Stimulated activated naive CD4-positive, alpha-beta T cell (primary cell): ENCODE measurements around the gene NDUFB8.
A peak's percentile ranks its signal among the peaks of the same experiment; 100 is the strongest.
"Not testable (repeated sequence)": the region's sequence is repeated elsewhere in the genome, so short reads cannot be mapped to it uniquely, and the experiment has no call there.

Experiments used
- DNase-seq, 6 experiments: peaks; one replicate each; lab custom pipeline; 2025; lab: John Stamatoyannopoulos, UW

Gene NDUFB8

DNA sequence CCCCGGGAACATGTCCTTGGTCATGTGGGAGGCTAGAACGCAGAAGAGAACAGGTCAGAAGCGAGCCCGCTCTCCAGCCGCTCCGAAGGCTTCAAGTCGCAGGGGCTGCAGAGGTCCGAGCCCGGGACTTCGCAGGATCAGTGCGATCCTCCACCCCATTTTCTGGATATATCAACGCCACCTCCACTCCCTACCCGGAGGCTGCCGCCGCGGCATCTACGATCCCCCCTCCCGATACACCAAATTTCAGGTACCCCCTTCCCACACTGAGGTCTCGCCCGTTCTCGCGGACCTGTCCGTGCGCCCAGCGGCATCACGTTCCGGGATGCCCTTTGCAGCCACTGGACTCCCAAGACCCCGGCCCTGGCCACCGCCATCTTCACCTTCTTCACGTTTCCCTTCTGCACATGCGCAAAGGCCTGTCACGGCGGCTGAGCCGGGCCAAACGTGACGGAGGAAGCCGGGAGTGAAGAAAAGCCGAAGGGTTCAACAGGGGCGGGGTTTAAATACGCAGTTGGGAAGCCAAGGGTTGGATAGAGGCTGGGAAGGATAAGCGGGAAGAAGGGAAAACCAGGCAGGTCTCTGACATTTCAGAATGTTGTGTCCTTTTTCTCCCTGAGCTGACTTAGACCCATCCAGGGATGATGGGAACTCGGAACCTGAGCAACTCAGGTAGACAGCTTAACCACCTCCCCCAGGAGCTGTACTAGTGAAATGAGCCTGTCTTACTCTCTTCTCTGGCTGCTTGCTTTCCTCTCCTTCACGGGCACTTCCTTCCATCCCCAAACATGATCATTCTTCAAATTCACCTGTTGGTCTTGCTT is at the start of gene NDUFB8:
Gene NDUFB8 (minus strand): TSS at position 397 of the 824 bp plus-strand sequence. CDS start 20 bp downstream, at position 377.
- peak; percentile 73 to 90 (median 80) for DNase-seq

DNA sequence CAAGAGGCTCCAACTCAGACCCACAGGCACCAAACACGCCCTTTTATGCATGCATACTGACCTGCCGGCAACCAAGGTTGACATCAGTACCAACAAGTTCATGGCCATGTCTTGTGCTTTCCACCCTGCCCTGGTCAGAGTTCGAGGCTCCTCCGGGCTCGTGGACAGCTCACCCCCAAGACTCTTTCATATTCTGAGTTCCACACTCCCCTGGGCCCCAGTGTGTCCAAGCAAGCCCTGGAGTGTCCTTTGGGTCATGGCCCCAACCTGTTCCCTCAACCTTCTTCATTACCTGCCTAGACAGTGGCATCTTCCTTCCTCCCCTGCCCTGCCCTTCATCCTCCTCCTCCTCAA is 46.6 kb upstream of the NDUFB8 start:
- no peak for DNase-seq

DNA sequence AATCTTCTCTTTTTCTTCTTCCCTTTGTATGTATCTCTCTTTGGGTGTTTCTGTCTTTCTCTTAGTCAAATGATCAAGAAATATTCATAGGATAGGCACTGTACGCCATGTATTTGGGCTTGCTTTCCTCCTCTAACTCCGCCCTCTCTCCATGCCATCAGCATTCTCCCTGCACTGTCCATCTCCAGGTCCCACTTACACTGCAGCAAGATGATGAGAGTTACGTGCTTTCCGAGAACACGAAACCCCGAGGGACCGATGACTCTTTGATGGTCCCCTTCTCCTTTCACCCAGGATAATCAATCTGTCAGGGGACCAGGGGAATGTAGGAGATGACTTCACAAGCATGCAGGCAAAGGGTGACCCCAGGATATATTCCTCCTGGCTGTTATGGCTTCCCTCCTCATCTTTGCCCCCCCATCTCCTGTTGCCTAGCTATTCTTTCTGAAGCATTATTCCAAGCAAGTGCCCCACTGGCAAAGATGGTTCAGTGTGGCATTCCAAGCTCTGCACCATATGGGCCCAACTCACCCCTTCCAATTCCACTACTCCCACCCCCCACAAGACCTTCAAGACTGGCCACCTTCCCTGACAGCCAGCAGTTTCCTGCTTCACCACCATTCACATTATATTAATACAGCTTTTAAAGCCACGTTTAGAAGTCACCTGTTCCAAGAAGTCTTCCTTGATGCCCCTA is 46.1 kb upstream of the NDUFB8 start:
- DNase-seq, result no peak

DNA sequence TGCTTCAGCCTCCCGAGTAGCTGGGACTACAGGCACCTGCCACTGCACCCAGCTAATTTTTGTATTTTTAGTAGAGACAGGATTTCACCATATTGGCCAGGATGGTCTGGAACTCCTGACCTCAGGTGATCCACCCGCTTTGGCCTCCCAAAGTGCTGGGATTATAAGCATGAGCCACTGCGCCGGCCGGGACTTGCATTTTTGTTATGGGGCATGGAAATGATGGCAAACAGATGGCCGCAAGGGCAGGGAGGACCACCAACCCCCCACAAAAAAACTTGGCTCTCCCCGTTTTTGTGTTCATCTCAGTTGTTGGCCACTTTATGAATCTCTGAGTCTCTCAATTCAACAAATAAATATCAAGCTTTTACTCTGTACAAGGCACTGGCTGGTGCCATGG is 45.5 kb upstream of the NDUFB8 start:
- DNase-seq, result not testable (repeated sequence)

DNA sequence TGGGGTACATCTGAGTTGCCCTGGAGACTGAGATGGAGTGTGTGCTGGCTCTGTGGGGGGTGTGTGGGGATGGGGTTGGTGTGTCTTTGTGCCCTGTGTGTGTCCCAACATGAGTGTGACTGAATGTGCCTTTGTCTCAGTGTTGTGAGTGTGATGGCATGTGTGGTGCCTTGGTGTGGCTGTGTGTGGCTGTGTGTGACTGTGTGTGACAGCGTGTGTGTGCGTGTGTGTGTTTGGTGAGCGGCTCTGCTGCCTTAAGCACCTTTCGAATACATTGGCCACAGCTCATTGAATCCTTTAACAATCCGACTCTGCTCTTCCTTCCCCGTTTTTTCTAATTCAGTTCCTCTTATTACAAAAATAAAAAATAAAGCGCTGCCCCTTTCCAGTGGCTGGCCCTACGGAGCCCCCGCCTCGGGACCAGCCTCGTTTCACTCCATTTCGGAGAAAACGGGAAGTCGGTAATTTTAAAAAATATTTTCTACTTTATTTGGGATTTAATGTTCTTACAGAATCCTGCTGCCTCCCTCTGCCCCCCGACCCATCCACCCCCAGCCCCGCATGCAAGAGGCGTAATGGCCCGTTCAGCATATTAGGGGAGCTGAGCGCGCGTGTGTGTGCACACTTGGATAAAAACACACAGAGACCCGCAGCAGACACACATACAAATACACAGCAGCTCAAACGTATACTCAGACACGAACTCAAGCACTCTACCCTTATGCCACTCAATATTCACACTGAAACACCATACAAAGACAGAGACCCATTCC is 41.6 kb upstream of the NDUFB8 start:
- DNase-seq, result no peak

DNA sequence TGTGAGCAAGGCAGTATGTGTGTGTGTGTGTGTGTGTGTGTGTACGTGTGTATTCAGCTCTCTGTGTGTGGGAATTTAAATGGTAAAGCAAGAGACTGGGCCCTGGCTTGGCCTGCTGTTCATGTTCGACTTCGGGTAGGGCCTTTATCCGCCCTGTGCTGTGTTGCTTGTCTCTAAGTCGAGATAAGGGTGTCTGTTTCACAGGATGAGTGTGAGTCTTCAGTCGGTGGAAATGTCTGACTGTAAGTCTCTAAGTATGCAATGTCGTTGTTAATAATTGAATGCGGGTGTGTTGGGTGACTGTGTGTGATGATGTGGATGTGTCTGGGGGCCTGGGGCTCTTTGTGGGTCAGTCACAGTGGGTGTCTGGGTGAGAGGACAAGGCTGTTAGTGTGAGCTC is 40.8 kb upstream of the NDUFB8 start:
- no peak for DNase-seq

DNA sequence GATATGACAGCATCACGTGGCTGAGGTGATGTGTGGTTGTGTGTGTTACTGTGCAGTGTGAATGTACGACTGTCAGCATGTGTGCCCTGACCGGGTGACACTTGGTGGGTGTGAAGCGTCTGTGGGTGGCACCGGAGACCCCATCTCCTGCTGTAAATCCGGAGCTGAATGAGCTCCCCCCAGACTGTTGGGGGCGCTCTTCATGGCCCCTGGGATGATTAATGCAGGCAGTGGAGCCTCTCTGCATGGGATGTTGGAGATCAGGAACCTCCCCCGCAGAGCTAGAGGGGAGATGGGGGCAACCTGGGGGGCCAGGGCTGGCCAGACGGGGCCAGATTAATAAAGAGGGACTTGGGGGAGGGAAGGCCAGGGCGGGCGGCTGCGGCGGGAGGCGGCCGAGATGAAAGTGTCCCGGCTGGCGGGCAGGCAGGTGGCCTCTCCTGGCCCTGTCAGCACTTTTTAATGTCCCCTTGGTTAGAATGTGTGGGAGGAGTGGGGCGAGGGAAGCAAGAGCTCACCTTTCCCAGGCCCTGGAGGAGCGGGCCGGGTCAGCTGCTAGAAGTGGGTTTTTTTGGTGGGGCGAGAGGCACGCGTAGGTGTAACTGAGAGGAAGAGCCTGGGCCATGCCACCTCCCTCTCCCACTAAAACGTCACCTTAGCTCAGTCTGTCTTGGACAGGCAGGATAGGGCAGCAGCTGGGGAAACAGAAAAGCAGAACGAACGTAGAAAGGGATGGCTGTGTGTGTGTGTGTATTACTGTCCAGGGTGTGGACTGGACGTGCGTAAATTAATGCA is 40.2 kb upstream of the NDUFB8 start:
- no peak for DNase-seq

DNA sequence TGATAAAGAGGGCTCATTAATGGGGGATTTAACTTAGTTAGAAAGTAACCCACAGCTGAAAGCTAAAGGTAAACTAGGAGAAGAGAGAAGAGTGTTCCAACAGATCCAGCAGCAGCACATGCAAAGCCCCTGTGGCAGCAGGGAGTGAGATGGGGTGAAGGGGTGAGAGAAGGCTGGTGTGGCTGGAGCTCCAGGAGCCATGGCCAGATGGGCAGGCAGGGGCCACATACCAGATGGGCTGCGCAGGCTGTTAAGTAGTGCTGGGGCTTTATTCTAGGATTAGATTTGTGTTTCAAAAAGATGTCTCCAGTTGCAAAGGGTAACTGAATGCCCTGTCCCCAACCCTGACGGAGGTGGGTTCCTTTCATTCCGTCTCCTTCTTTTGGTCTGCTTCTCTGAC is 39.2 kb upstream of the NDUFB8 start:
- no peak for DNase-seq

DNA sequence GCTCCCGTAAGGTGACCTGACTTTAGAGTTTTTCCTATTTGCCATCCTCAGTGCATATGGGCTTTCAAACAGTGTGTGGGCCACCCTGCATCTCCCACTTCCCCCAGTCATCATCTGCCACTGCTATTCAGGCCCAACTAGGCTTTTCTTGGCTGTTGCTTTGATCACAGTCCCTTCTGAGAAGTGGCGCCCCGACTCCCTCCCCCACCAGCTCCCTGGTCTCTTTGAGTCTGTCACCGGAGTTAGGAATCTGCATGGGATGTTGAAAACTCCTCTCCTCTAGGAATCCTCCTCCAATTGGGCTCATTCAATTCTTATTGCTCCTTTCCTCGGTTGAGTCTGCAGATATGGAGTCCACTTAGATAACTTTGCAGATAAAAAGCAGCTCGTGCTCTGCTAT is 38.2 kb upstream of the NDUFB8 start:
- no peak for DNase-seq

DNA sequence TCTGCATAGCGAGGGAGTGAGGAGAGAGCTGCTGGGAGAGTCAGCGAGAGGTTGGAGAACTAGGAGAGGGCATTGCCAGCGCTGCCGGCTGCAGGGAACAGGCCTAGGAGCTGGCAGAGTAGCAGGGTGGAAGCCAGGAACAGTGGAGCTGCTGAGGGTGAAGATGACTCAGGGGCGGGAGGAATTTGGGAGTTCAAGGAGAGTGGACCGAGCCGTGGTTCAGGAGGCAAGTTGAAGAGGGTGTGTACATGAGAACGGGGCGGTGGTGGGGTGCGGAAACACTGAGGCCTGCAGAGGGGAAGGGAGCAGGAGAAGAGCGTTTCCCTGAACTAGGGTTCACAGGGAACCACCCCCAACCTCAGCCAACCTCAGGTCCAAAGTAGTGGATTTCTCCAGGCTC is 37.6 kb upstream of the NDUFB8 start:
- DNase-seq, result no peak

DNA sequence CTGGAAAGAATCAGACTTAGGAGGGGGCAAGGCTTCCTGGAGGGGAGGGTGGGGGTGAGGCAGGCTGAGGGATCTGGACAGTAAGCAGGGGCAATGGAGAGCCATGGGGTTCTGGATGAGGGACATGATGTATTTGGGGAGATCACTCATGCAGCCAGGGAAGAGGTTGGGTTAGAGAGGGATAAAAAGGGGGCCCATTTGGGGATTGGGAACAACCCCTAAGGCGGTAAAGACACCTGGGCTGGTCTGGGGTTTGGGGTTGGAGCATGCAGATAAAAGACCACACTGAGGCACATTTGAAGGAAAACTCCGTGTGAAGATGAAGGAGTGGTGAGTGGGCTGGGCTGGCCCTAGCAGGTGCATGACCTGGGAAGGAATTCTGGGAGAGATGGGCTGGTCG is 36.9 kb upstream of the NDUFB8 start:
- no peak for DNase-seq

DNA sequence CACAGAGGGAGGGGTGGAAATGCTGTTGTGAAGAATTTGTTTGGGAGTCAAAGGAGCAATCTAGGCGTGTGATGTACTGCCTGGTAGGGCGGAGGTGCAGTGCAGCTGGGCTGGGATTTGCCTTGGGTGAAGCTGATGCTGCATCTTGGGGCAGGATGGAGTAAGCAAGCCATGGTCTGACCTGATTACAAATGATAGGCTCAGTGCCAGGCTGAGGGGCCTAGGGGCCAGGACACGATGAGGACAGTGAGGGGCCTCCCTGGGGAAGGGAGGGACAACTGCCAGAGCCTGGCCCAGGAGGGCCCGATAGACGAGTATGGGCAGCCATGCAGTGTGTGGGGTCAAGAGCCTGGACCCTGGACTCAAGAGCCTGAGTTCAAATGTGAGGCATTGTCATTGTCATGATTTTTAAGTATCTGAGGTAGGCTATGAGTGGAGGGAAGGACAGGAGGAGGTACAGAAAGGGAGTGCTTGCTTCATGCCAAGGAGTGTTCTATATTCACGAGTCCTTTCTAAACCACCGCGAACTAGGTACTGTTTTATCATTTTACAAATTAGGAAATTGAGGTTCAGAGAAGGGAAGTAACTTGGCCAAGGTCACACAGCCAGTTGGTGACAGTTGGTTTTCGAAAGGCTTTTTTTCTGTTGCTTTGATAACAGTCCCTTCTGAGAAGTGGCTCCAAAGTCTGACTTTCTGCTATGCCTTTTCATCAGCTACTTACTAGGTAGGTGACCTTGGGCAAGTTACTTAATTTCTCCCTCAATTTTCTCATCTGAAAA is 35.7 kb upstream of the NDUFB8 start:
- DNase-seq, result no peak

DNA sequence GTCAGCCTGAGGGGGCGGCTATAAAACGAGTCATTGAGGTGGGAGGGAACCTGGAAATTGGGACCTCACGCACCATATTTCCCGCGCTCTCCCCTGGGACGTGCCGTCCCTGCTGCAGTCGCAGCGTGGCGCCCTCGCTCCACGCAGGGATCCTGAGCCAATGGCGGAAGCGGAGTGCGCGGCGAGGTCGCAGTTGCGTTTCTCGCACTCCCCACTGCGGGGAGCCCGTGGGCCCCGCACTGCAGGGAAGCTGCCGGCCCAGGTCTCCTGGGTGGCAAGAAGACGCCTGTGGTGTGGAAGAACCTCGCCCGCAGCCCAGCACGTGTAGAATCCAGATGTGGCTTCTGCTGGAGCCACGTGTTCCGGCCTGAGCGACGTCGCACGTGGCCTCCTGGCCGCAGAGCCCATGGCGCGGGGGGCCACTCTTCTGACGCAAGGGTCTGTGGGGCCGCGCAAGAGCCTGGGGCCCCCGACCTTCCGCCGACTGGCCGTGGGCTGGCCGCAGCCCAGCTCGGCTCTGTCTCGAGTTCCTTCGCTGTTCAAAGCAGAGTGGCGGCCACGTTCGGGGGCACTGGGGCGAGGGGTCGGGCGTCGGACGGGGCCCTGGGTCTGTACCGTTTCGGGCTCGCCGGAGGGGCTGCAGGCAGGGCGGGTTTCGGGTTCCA is 32.5 kb upstream of the NDUFB8 start:
- DNase-seq, result peak; percentile 67 to 79 (median 72)

DNA sequence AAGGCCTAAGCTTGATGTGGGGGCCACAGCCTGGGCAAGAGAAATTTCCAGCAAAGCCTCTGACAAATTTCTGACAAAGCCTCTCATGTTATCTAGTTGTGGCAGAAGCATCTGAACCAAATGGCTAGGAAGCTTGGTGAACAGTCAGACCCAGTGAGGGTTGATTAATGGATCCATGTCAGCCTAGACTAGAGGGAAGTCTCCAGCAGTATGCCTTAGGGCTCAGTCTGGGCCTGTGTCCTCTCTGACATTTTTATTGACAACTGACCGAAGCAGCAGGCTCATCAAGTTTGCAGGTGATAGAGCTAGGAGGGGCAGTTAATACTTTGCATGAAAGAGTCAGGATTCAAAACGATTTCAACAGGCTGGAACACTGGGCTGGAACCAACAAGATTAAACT is 31.3 kb upstream of the NDUFB8 start:
- no peak for DNase-seq

DNA sequence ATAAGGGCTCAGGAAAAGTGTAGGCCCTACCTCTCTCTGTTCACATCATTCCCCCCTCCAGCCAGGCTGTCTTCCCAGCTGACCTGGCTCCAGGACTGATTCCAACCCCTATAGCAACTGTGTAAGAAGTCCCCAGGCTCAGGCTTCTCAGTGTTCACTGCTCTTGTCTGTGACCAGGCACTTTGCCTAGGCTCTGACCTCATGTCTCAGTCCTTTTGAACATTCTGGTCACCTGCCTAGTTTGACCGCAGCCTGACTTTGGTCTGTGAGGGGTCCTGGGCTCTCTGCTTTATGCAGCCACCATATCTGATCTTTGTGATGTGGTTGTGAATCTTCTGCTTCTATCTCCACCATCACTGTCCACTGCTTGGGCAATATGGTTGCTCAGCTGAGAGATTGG is 30.6 kb upstream of the NDUFB8 start:
- DNase-seq, result no peak

DNA sequence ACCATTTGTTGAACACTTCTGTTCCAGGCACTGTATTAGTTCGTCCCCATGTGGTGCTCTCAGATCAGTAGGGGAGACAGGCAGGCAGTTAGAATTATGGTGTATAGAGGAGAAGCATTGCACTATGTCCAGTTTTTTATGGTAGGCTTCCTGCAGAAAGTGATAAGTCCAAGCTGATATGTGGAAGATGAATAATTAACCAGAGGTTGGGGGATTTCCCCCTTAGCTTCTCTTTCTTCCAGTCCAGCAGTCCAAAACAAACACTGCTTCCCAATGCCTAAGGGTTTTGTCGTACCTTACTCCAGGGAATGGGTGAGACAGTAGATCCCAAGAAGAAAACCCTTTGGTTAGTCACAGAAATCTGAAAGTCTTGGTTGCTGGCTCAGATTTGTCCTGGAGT is 25.2 kb upstream of the NDUFB8 start:
- no peak for DNase-seq

DNA sequence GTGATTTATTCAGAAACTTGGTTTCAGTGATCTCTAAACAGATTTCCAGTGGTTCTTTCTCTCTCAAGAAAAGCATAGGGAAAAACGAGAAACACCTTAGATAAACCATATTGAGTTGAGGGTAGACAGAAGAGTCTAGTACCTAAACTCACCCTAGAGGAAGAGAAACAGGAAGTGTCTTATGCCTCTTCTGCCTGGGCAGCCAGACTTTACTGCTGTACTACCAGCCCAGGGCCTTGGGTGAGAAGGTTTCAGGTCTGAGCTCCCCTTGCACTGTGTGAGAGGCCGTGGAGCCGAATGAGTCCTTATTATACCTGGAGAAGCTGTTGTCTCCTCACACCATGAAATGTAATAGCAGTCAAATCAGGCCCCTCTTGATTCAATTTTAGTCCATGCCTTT is 24.3 kb upstream of the NDUFB8 start:
- no peak for DNase-seq

DNA sequence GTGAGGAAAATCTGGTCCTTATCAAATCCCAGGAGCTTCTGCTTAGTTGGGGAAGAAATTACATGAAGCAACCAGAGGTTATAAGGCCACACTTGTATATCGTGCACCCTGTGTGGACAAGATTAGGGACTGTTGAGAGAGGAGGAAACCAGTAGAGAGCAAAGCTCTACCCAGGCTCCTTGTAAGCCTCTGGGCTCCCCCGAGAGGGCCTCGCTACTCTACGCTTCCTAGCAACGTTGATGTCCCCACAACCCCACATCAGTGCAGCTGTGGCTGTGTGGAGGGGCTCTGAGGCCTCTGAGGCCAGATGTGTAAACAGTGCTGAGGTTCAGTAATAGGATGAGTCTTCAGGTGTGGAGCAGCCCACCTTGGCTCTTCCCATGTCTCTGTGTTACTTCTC is 22.1 kb upstream of the NDUFB8 start:
- DNase-seq, result no peak

DNA sequence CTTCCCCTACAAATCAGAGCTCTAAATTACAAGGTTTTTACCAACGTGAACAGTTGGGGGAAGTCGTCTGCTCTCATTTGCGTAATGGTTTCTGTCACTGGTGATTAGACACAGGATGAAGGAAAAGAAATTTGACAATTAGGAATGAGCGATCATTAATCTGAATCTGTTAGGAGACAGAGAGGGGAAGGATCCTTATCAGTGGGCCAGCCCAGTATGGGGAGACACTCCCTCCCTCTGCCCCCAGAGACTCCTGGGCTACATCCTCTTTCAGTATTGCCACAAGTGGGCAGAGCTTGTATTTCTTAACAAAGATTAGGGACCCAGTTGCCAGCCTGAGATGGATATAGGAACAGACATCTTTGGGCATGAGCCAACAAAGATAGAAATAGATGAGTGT is 21.5 kb upstream of the NDUFB8 start:
- no peak for DNase-seq

DNA sequence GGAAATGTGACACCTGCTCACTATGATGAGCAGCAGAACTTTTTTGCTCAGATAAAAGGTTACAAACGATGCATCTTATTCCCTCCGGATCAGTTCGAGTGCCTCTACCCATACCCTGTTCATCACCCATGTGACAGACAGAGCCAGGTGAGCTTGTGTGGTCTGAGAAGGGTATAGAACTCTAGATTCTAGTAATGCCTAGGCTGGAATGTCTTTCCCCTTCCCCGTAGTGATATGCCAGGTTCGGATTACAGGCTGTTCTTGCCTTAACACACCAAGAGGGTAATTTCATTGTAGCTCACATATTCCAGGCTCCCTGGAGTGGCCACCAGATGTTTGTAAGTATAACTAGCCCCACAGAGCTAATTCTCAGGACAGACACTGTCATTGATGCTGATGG is 15.3 kb upstream of the NDUFB8 start:
- no peak for DNase-seq

DNA sequence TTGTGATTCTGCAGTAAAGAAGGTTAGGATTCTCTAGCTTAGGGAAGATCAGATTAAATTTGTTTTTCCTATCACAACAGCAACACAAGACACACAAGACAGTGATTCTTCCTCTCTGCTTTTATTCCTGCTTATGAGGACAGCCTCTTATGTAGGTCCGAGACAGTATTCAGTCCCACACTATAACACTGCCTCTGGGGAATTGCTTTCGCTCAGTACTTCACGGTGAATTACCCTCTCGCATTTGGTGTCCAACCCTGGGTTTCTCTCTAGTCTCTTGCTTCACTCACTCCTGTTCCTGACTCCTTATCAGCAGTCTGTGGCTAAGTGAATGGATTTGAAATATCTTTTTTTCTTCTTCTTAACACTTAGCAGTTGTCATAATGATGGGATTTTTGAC is 7.8 kb upstream of the NDUFB8 start:
- DNase-seq, result no peak
